D721Med (cell line): ENCODE measurements around the gene MTPN.

Experiments used
- DNase-seq: peaks from one replicate; pipeline ENCODE4 v3.0.0; 2011; ENCODE audit warnings: low spot score; ENCODE audit not compliant: insufficient read length
- FAIRE-seq: peaks from 2 replicates; lab custom pipeline; 2011; peaks lifted over from hg19 to GRCh38; lab: Jason Lieb, UNC
- CTCF ChIP-seq: IDR thresholded peaks from 2 replicates; pipeline ENCODE4 v1.5.1; 2012; ENCODE audit warnings: mild to moderate bottlenecking, control low read depth; ENCODE audit not compliant: insufficient read depth; ENCODE audit errors: missing control alignments

The MTPN gene

GRCh38 chr7:135957627-135958026 lies 19.5 kb downstream of the MTPN start:
- DNase-seq (no peak), FAIRE-seq (no peak)
- no peak for TF ChIP-seq CTCF

DNA sequence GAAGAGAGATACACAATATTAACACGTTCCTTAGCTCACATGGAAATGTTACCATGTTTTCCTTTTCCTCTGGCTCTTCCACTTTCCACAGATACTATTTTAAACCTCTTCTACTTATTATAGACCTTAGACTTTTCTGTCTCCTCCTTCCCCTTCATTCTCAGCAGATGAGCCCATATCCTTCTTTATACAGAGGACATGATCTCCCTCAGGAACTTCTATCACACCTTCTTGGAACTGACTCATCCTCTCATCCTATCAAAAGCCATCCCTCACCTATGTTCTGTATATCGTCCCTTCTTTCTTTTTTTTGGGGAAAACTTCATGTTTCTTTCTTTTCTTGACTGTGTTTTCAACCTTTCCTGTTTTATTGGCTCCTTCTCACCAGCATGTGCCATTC lies 20.8 kb downstream of the MTPN start:
- DNase-seq (no peak), FAIRE-seq (no peak)
- TF ChIP-seq CTCF: no peak

DNA sequence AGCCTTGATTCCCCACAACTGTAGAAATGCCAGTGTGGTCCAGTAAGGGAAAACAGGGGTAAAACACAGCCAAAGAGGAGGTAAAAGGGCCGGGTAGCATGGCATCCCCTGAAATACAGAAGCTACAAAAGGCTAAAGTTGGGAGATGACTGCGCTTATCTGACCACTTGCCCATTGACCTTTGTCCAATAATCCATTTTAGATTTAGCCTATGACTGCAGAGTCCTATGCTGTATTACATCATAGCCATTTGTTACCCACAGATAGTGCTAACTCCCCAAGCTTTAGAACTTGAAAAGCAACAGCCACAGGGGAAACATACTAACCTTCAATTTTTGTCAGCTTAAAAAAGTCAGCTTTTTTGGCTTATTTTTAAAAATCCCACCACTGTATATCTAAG lies 26.2 kb downstream of the MTPN start:
- DNase-seq: no peak
- FAIRE-seq: no peak
- no peak for TF ChIP-seq CTCF

GRCh38 chr7:135950429-135950828 lies 26.7 kb downstream of the MTPN start:
- no peak for TF ChIP-seq CTCF
- DNase-seq (no peak), FAIRE-seq (no peak)

GRCh38 chr7:135946289-135947055 lies 30.7 kb downstream of the MTPN start:
- FAIRE-seq (no peak), DNase-seq (no peak)
- TF ChIP-seq CTCF: no peak

DNA sequence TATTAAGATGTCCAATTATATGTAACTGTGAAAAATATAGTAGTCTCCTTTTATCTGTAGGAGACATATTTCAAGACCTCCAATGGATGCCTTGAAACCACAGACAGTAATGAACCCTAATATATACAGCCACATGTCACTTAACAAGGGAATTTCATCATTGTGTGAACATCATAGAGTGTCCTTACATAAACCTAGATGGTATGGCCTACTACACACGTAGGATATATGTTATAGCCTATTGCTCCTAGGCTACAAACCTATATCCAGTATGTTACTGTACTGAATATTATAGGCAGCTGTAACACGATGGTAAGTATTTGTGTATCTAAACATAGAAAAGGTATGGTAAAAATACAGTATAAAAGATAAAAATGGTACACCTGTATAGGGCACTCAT lies 32.4 kb downstream of the MTPN start:
- FAIRE-seq (no peak), DNase-seq (no peak)
- no peak for TF ChIP-seq CTCF

DNA sequence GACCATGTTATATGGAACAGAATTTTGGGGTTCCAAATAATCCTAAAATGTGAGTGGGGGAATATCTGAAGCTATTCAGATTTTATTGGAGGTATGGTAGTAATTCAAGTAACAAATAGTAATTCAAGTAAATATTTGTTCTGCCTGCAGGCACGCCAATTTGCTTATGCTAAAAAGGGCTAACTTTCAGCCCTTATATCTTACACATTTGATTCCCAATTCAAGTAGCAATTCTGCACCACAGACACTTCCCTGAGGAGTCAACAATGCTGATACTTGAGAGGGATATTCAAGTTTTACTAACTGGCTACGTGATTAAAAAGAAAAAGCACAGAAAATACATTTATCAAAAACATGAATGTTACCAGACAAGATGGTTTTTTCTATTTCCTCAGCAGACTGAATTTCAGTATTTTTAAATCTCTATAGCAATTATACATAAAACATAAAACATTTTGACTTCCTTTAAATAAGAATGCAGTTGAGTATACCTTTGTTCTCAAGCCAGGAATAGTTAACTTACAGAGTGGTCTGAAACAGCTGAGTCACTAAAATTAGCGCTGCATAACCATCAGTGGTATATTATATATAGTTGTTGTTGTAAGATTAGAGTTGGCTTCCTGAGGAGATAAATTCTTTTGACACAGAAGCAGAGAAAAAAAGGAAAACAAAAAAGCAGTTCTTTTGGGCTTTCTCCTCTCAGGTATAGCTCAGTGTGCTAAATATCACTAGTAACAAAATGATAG lies 33.9 kb downstream of the MTPN start:
- DNase-seq (no peak), FAIRE-seq (no peak)
- no peak for TF ChIP-seq CTCF
